NCI-H226 (cell line): ENCODE measurements around the gene IL1RAPL1.

Source experiments
- DNase-seq: peaks from one replicate; pipeline ENCODE4 v3.0.0-alpha.2; 2015

The IL1RAPL1 gene

DNA sequence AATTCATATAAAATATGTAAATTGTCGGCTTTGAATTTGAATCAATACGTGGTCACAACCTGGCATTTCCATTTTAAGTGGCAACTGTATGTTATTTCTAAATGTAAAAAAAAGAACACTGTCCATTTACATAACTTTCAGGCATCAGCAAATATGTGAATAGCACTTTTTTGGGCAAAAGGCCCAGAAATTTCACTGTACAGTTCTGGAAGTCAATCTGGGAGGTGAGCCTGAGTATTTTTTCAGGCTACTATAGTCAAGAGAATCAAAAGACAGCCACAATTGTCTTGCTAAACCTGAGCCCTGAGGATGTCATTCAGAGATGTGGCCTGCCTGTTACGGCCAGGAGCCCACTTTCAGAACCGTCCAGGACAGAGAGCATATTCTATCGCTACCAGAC is 1084.2 kb downstream of the IL1RAPL1 start:
- peak; percentile 16 for DNase-seq

- peak; percentile 58 for DNase-seq
Measured at GRCh38 chrX:29687687-29688086, 1100.4 kb downstream of the IL1RAPL1 start.

DNA sequence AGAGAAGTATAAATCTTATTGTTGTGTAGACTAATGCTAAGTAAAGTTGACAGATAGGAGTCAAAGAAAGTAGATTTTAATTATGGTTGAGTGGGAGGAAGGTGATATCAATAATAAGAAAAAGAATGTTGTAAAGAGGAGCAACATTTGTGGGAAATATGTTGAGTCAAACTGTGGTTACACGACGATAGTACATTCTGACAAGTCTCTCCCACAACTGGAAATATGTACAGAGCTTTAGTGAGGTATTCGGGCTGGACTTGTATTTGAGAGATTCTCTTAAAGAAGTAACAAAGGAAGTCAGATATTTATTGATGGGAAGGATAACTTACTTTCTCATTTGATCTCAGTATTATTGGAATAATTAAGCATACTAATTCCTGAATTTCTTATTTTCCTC is 1102.8 kb downstream of the IL1RAPL1 start:
- peak; percentile 66 for DNase-seq

DNA sequence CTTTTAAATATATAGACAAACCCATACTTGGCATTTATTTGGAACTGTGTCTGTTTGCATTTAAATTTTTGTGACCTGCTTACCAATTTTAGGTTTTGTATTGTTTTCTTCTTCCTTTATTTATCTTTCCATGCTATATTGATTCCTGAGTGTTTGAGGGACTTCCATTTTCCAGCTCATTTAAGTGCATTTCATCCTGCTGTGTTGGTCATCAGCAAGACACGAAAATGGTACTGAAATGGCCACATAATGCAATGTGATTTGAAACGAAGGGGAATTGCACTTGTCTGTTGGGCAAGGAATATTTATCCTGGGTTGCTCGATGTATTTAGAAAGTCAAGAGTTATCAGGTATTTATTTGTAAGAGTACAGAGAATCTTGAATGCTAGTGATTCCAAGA is 1103.8 kb downstream of the IL1RAPL1 start:
- no peak for DNase-seq

DNA sequence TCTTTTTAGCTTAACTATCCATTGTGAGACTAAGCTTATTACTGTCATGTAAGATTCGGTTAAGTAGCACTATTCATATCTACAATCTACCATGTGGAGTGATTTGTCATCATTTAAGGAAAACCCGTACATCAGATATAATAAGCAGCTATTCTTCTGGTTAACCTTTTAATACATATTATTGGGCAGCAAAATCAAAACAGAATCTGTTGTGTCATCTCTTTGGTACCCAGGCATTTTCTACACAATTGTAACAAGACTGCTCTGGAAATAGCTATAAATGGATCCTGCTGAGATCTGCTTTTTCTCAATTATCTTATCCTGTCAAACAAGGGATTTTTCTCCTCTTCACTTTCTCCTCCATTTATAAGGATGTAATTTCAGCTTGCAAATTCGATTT is 1106.7 kb downstream of the IL1RAPL1 start:
- no peak for DNase-seq

- no peak for DNase-seq
Measured at GRCh38 chrX:29699239-29699638, 1112.0 kb downstream of the IL1RAPL1 start.

GRCh38 chrX:29707088-29707487 is 1119.8 kb downstream of the IL1RAPL1 start:
- DNase-seq: no peak

DNA sequence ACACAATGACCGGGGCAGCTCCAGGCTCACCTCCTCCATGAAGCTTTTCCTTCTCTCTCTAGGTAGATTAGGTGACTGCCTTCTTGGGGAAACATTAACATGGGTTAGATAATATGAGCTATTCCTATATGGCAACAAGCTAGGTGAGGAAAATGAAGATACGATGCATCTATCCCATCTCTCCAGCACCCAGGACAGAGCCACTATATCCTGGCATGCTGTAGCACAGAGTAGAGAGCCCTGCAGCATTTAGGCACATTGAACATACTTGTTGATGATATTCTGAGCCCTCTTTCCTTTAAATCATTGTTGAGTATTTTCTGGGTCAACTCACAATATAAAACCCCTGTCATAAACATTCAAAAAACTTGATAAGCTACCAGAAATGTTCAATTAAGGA is 1133.9 kb downstream of the IL1RAPL1 start:
- no peak for DNase-seq

DNA sequence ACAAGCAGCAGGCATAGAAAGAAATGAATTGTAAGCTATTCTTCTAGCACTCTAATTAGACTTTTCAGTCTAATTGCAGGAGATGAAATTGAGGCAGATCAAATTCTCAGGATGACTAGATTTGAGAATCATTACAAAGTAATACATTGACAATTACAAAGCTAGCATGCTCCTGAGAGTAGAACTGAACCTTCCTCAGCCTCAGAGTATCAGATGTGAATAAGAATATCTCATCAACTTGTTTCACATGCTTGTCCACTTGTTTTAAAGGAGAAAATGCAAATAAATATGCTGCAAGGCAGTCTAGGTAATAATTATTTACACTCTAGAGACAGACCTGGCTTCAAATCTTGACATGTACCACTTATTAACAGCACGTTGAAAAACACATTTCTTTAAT is 1137.1 kb downstream of the IL1RAPL1 start:
- DNase-seq: no peak

DNA sequence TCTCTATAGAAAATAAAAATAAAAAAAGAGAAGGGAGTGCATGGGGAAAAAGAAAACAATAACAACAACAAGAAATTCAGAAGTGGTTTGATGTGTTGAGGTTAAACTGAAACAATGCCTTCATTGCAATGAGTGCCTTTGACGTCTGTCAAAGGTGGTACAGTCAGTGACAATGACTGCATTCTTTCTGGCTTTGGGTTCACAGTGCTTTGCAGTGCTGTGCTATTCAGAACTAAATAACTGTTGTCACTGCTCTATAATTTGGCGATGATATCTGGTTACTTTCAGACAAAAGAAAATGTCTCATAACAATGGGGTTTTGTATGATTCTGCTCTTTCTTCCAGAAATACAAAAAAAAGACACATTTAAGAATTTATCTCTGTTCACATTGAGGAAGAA is 1139.6 kb downstream of the IL1RAPL1 start:
- DNase-seq: no peak

GRCh38 chrX:29728639-29729038 is 1141.4 kb downstream of the IL1RAPL1 start:
- DNase-seq: no peak

DNA sequence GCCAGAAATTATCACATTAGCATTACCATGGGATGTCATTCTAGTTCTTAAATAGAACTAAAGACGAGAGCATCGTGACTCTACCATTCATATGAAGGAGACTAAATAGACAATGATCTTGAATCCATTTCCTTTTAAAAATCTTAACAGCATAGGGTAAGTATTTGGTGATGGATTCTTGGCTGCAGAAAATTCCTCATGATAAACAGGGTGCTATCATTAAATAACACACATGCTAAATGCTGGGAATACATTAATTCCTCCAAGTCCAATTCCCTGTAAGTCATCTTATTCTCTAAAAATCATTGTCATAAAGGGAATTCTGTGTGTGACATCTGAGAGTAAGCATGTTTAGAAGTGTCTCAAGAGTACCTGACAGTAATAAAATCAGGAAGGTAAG is 1157.7 kb downstream of the IL1RAPL1 start:
- DNase-seq: no peak

DNA sequence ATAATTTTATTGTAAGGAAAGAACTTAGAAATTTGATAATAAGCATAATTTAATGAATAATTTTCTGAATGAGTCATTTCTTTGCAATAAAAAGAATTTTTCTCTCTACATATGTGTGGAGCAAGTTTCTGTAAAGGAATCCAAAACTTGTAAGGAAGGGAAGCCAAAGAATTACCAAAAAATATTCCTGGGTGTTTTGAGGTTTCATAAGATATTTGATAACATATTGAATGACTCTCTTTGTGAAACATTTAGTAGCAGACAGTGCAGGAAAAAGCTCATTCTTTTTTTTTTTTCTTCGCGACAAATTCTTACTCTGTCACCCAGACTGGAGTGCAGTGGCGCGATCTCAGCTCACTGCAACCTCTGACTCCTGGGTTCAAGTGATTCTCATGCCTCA is 1159.1 kb downstream of the IL1RAPL1 start:
- DNase-seq: peak; percentile 18

DNA sequence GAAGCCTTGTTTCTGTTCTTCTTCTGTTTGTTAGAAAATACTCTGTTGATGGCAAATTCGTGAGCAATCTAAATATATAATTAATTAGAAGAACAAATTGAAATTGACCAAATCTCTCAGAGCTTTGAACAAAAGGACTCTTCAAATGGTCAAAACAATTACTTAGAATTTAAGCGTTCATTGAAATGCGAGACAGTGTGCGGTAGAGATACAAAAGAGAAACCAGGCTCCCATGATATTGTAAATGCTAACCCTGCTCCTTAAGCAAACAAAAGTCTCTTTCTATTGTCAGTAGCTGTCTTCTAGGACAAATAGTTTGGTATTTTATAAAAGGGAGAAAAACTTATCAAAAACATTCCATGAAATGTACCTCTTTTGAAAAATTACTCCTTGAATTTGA is 1174.8 kb downstream of the IL1RAPL1 start:
- DNase-seq: no peak

DNA sequence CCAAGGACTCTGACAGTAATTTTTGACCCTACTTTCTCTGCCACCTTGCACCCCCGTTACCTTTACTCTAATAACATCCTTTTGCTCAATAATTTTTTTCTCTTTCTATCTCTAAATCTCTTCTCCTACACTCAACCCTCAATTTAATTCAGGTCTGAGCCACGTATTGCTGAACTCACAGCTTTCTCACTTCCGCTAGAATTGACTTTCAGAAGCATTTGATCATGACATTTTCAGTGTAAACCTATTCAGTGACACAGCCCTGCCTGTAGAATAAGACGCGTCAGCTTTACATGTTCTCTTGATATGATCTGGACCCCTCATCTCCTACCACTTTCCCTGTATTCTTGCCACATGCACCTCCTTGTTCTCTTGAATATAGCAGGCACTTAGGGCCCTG is 1188.6 kb downstream of the IL1RAPL1 start:
- no peak for DNase-seq

DNA sequence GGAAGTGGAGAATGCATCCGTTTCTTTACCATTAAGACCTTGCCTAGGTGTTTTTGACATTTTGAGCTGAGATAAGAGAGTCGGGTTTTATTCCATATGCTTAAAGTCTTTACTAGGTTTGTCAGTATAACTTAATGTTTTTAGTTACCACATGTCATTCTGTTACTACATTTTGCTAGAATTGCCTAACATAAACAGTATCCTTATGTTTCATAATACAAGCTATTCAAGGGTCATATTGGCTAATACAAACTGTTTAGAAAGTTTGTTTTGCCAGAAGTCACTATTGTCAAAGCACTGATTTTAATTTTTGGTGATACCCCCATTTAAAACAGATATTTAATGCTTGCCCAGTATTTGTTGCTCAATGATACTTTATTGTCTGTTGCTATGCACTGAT is 1200.4 kb downstream of the IL1RAPL1 start:
- DNase-seq: no peak

DNA sequence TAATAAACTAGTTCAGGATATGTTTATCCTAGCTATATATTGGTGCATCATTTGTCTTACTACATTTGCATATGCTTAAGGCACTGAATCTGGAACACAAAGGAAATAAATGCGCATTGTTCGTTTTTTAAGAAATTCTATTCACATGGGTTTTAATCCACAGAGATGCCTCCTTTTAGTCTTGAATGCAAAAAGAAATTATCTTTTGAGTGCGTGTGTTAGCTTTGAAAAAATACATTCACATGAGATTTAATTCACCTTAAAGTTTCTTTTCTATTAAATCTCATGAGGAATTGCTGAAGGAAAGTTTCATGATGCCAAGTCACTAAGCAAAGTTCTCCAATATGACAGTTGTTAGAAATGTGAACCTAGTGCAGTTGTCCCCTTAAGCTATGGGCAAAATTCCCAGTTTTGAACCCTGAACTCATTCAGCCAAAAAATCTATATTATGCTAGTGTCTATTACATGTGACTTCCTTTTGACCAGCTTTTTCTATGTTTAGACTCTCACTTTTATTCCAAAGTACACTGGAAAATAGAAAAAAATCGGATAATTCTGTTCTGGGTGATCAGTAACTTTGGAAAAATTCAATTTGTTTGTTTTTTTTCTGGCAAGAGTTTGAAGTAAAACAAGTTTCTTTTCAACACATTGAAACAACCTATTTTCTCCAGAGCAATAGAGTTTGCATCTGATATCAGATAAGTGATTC is 1201.9 kb downstream of the IL1RAPL1 start:
- no peak for DNase-seq

DNA sequence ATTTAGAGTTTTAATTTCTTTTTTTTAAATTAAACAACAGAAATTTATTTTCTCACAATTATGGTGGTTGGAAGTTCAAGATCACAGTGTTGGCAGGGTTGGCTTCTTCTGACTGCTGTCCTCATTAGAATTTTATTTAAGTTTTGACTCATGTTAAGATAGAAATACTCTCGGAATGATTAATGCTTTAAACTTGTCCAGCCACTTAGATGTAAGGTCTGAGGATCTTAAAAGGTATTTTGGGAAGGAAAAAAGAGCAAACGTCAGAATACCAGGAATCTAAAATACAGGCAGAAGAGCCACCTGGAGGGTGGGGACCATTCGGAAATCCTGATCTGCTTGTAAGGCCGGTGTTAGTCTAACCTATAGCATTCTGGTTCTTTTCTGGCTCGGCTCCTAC is 1205.1 kb downstream of the IL1RAPL1 start:
- no peak for DNase-seq

- DNase-seq: no peak
Measured at GRCh38 chrX:29797156-29797555, 1209.9 kb downstream of the IL1RAPL1 start.

DNA sequence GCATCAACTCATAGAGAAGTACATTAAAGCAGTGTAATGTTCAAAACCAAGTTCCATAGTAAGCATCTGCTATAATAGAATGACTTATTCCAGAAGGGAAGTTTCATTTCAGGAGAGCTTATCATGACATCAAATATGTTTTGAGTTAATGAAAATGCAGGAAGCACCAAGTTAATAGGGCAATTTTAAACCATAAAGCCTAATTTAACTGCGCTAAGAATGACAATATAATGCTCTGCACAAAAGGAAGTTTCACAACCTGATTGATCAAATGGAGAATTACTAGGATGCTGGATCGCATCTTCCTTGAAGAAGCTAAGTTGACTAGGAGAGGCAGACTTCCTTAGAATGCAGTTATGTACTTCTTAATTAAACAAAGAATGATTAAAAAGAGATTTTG is 1211.2 kb downstream of the IL1RAPL1 start:
- no peak for DNase-seq

DNA sequence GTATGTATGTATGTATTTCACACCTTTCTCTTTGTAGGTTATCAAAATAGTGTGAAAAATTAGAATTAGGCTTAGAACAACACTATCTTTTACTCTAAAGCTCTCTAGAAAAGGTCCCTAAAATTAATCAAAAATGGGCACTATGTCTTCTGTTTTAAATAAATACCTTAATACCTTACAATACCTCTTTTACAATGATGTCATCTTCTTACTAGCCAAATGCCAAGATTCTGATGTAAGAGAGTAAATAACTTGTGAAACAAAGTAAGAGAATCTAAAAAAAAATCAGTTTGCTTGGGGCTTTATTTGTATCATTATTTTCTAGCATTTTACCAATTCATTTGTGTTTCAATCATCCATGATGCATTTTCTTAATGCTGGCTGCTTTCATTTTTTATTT is 1225.9 kb downstream of the IL1RAPL1 start:
- DNase-seq: no peak

DNA sequence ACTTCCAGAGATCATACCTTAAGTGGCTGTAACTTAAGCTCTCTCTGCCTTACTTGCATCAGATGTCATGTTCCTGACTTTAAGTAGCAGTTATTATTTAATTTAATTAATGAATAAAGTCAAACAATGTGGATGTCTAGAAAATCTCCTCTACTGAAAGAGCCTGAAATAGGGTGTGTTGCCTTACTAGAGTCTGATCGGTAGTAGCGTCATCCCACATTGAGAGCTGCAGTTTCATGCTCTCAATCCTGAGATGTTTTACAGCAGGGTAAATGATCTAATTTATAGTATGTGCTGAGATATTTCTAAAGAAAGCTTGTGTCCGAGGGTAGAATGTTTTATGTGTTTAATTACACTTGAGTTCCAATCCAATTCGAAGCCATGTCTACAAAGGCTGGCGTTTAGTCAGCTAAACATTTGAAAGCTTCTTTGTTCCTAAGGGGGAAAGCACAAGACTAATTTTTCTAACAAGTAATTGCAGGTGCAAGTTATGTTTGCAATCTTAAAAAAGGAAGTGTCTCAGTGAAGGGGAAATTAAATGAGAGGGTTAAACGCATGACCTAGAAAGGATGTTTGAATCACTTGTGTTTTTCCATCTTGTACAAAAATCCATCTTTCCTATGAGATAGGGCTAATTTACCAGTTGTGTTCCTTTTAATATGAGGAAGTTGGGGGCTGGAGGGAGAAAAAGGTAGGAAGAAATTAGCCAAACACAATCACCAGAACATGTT is 1237.1 kb downstream of the IL1RAPL1 start:
- DNase-seq: no peak

DNA sequence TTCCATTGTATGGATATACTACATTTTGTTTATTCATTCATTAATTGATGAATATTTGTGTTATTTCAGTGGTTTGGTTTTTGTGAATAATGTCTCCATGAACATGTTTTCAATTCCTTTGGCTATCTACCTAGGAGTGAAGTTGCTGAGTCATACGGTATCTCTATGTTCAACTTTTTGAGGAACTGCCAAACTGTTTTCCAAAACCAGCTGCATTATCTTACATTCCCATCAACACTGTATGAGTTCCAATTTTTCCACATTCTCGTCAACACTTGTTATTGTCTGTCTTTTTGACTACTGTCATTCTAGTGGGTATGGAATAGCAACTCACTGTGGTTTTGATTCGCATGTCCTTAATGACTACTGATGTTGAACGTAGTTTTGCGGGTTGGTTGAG is 1239.5 kb downstream of the IL1RAPL1 start:
- DNase-seq: no peak

GRCh38 chrX:29834311-29834710 is 1247.1 kb downstream of the IL1RAPL1 start:
- no peak for DNase-seq

DNA sequence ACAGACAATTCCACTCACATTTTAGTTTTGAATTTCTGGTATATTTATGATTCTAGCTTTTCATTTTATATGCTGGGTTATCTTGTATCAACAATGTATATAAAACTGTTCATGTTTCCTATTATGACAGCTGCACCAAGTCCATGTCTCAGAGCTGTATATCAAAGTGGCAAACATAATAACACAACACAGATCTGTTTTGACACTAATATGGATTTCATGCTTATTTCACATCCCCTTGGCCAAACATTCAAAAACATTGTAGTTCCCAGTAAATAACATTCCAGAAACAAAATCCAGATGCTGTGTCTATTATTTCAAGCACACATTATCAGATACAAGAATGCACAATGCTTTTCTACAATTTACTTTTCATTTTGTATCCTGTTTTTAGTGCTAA is 1247.5 kb downstream of the IL1RAPL1 start:
- DNase-seq: no peak
